Natural killer cell (primary cell): Measurements from ENCODE around the gene EBF3. TPM values are rescaled to one million over a fixed set of nuclear protein-coding genes. Genes with fewer than 3 reads are reported as not detected.

Experiments used
- ATAC-seq, 3 donors: fragments of 150-1000 bp in 2 of 3; fragments of 200-7000 bp in 1 of 3; cut with Tn5 transposase; 1 replicate in 1 of 3; 2 replicates in 2 of 3; pipeline ENCODE4 v1.10.0; 2021; ENCODE audit warnings: mild to moderate bottlenecking in 2 of 3, moderate library complexity in 2 of 3
- DNase-seq, 2 donors: peaks; one replicate each; pipeline versions ENCODE4 v3.0.0 to v3.0.0-alpha.2; 2013 to 2021; ENCODE audit warnings: mixed read lengths in 1 of 2
- H3K27ac ChIP-seq: one replicate; pipeline ENCODE4 v1.5.1; 2013; ENCODE audit warnings: mild to moderate bottlenecking, low read length
- H3K27me3 ChIP-seq: one replicate; pipeline ENCODE4 v1.6.1; 2013; ENCODE audit warnings: low read length; ENCODE audit not compliant: control insufficient read depth, insufficient read depth
- H3K36me3 ChIP-seq: one replicate; pipeline ENCODE4 v1.6.1; 2013; ENCODE audit warnings: low read length; ENCODE audit not compliant: control insufficient read depth, insufficient read depth
- H3K4me1 ChIP-seq: one replicate; pipeline ENCODE4 v1.6.1; 2013; ENCODE audit warnings: low read length; ENCODE audit not compliant: control insufficient read depth, insufficient read depth
- H3K4me3 ChIP-seq: one replicate; pipeline ENCODE4 v1.5.1; 2013; ENCODE audit warnings: low read length
- H3K9me3 ChIP-seq: one replicate; pipeline ENCODE4 v1.6.1; 2013; ENCODE audit warnings: low read length; ENCODE audit not compliant: control insufficient read depth, insufficient read depth
- H3K27ac Mint-ChIP-seq, 2 donors: one replicate each; pipeline ENCODE4 v1.8.0; 2022; ENCODE audit warnings: mild to moderate bottlenecking in 2 of 2, mixed read lengths in 2 of 2, moderate library complexity in 1 of 2
- H3K27me3 Mint-ChIP-seq, 2 donors: one replicate each; pipeline ENCODE4 v1.8.0; 2022; ENCODE audit warnings: low read depth in 2 of 2, mixed read lengths in 2 of 2
- H3K36me3 Mint-ChIP-seq: one replicate; pipeline ENCODE4 v1.8.0; 2022; ENCODE audit warnings: mixed read lengths
- H3K4me1 Mint-ChIP-seq, 2 donors: one replicate each; pipeline ENCODE4 v1.8.0; 2022; ENCODE audit warnings: mixed read lengths in 2 of 2
- H3K4me3 Mint-ChIP-seq: one replicate; pipeline ENCODE4 v1.8.0; 2022; ENCODE audit warnings: mild to moderate bottlenecking, moderate library complexity, mixed read lengths
- H3K9me3 Mint-ChIP-seq, 2 donors: one replicate each; pipeline ENCODE4 v1.8.0; 2022; ENCODE audit warnings: mixed read lengths in 2 of 2
- WGBS: methylation state at CpG from one replicate; pipeline ENCODE4 v1.1.7; 2013; ENCODE audit warnings: missing lambda C conversion rate; ENCODE audit not compliant: insufficient coverage; 5-methylcytosine and 5-hydroxymethylcytosine counted together
- intact Hi-C: fragments of 100-400 bp; cut with micrococcal nuclease; formaldehyde crosslinking; loops from one replicate; pipeline ENCODE4 v1.14.2; 2022
- total RNA-seq, 4 donors: library from RNA; stranded (reverse); fragments of 120-200 nt in 1 of 4; gene quantifications; one replicate each; pipeline versions ENCODE4 v1.2.3 to v1.2.4, GENCODE V29; 2013 to 2022
- TF ChIP-seq, protein P1 (sequence below): fragments of 200-600 bp; IDR thresholded peaks from one replicate; pipeline ENCODE4 v1.8.0; 2022; ENCODE audit warnings: antibody characterized with exemption

EBF3 gene
- total RNA-seq, 3 donors from 2014 or later (not counting 1 experiment from before 2014, with no cell fraction given), result not detected

DNA sequence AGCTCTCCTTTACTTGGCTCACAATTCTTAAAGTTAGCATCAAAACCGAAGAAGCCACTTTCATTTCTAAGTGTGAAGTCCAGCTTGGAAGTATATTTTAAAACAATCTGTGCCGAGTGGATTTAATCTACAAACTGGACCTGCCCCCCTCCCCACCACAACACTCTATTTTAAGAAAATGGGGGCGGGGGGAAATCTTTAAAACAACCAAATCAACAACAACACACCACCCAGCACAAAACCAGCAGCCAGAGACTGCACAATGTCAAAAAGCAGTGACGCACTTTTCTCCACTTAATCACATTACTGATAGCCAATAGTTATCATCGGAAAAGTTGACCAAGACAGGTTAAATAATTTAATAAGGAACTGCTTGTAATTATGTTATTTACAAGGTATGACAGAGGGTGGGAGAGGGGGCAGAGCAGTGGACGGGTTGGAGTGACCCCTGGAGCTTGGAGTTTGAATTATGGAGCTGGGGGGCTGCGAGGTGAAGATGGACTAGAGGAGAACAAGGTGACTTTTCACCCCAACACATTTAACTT, 2.8 kb downstream of the EBF3 start:
- Histone ChIP-seq H3K36me3 (no peaks in the 10 kb centered on the region), H3K27me3 (peaks cover 58% of the 10 kb centered on the region), H3K9me3 (no peaks in the 10 kb centered on the region), H3K4me3 (no peak overlapping the region), H3K4me1 (peaks cover 19% of the 10 kb centered on the region), H3K27ac (no peak overlapping the region)
- H3K27me3 Mint-ChIP-seq, result peaks cover 51 to 66% of the 10 kb centered on the region in 2 donors
- DNase-seq (no peak), ATAC-seq (no peak)
- TF ChIP-seq, protein P1, sequence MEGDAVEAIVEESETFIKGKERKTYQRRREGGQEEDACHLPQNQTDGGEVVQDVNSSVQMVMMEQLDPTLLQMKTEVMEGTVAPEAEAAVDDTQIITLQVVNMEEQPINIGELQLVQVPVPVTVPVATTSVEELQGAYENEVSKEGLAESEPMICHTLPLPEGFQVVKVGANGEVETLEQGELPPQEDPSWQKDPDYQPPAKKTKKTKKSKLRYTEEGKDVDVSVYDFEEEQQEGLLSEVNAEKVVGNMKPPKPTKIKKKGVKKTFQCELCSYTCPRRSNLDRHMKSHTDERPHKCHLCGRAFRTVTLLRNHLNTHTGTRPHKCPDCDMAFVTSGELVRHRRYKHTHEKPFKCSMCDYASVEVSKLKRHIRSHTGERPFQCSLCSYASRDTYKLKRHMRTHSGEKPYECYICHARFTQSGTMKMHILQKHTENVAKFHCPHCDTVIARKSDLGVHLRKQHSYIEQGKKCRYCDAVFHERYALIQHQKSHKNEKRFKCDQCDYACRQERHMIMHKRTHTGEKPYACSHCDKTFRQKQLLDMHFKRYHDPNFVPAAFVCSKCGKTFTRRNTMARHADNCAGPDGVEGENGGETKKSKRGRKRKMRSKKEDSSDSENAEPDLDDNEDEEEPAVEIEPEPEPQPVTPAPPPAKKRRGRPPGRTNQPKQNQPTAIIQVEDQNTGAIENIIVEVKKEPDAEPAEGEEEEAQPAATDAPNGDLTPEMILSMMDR, result no peak
- H3K9me3 Mint-ChIP-seq, result no peaks in the 10 kb centered on the region
- intact Hi-C loops, result no loop called here
- H3K27ac Mint-ChIP-seq, result no peak overlapping the region
- peaks cover 19 to 26% of the 10 kb centered on the region in 2 donors for H3K4me1 Mint-ChIP-seq
- 7% methylated on average over 3 of the region's 7 CpGs for WGBS
- peaks cover 13% of the 10 kb centered on the region for H3K36me3 Mint-ChIP-seq
- peak overlapping the region; percentile 31 for H3K4me3 Mint-ChIP-seq

DNA sequence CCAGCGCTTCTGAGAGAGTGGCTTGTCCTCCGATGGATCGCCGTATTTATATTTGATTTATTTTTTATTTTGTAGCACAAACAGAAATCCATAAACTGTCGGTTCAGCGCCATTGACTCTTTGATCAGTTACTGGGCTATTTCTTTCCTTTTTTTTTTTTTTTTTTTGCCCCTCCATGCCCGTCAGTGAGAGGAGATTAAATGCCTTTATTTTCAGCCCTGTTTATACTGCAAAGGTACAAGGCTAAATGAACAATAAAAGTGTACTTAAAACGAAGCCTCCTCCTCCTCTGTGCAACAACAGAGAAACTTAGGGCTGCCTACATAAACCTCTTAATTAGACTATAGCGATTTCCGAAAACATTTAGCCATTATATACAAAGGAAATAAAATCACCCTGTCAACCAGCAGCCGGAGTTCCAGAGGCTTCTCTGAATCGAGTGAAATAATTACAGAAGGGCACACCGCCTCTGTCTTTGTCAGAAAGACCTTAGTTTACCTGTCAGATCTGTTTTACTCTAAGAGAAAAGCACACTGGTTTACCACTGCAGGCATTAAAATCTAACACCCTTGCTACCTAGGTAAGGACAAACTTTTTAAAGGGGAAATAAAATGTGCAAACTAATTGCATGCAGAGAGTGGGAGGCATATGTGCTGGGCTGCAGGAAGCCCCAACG, 3.5 kb downstream of the EBF3 start:
- Histone ChIP-seq H3K27me3 (peaks cover 53% of the 10 kb centered on the region), H3K9me3 (no peaks in the 10 kb centered on the region), H3K27ac (no peak overlapping the region), H3K4me3 (no peak overlapping the region), H3K36me3 (no peaks in the 10 kb centered on the region), H3K4me1 (peaks cover 19% of the 10 kb centered on the region)
- TF ChIP-seq, protein P1, result no peak
- H3K27ac Mint-ChIP-seq, result peak overlapping the region in 1 of 2 donors; percentile 72
- H3K9me3 Mint-ChIP-seq, result no peaks in the 10 kb centered on the region
- peak overlapping the region; percentile 78 for H3K4me3 Mint-ChIP-seq
- peaks cover 50 to 66% of the 10 kb centered on the region in 2 donors for H3K27me3 Mint-ChIP-seq
- peaks cover 19 to 26% of the 10 kb centered on the region in 2 donors for H3K4me1 Mint-ChIP-seq
- WGBS, result 17% methylated on average over 9 of the region's 14 CpGs
- intact Hi-C loops, result no loop called here
- peaks cover 13% of the 10 kb centered on the region for H3K36me3 Mint-ChIP-seq
- ATAC-seq (no peak), DNase-seq (no peak)

DNA sequence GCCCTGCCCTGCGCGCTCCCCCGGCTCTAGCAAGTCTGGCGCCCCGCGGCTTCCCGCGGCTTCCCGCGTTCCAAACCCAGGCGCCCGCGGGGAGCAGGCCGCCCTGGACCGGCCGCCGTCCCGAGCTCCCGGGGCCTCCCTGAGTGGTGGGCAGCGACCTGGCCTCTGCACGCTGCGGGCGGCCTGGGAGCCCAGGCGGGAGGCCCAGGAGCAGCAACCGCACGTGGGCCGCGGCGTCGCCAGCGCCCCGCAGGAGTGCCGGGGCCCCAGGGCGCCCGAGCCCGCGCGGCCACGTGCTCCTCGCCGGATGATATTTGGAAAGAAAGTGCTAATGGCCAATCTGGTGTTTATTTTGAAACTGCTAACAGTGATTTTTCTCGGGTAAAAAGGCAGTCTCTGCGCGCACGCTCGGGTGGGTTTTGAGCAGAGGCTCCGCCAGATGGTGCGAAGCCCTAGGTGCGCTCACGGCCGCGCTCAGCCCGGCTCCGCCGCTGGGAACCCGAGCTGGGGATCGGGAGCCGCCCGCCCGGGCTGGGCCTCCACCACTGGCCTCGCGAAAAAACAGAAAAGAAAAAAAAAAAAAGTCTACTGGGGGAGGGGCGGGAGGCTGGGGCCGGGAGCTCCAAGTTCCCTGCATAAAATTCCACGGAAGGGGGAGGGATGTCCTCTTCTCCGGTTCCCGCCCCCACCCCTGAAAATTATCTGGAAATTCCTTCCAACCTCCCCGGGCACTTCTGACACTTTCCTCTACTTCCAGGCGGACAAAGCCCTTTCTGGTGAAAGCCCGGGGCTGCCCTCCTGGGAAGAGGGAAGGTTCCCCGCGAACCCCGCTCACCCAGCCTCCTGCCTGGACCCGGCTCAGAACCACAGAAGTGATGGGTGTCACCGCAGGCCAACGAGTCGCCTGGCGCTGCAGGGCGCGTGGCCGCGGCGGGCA, 4.3 kb downstream of the EBF3 start:
- intact Hi-C loops, result no loop called here
- H3K4me1 Mint-ChIP-seq, result peaks cover 19 to 26% of the 10 kb centered on the region in 2 donors
- Histone ChIP-seq H3K9me3 (no peaks in the 10 kb centered on the region), H3K27ac (no peak overlapping the region), H3K27me3 (peaks cover 50% of the 10 kb centered on the region), H3K4me1 (peaks cover 18% of the 10 kb centered on the region), H3K4me3 (no peak overlapping the region), H3K36me3 (no peaks in the 10 kb centered on the region)
- H3K27ac Mint-ChIP-seq, result peak overlapping the region in 1 of 2 donors; percentile 72
- H3K9me3 Mint-ChIP-seq, result no peaks in the 10 kb centered on the region
- peak overlapping the region; percentile 78 for H3K4me3 Mint-ChIP-seq
- peaks cover 55 to 68% of the 10 kb centered on the region in 2 donors for H3K27me3 Mint-ChIP-seq
- WGBS, result 9% methylated on average over 81 of the region's 83 CpGs
- TF ChIP-seq, protein P1, result no peak
- peaks cover 13% of the 10 kb centered on the region for H3K36me3 Mint-ChIP-seq
- DNase-seq (no peak), ATAC-seq (no peak)
